Sigmoid colon (tissue), 3 donors: Measurements from ENCODE around the gene CYP2D6.

Experiments used
- CTCF ChIP-seq, 4 experiments: fragments of 450-650 bp in 3 of 4; fragments of 200-600 bp in 1 of 4; IDR thresholded peaks; one replicate each; pipeline ENCODE4 v1.5.1; 2016 to 2019; ENCODE audit warnings: antibody characterized with exemption in 4 of 4, mild to moderate bottlenecking in 3 of 4, moderate library complexity in 2 of 4
- POLR2A ChIP-seq, 2 donors: fragments of 450-650 bp; IDR thresholded peaks; one replicate each; pipeline ENCODE4 v1.6.1; 2016; ENCODE audit warnings: antibody characterized with exemption in 2 of 2, mild to moderate bottlenecking in 2 of 2, moderate library complexity in 2 of 2

- no peak for TF ChIP-seq CTCF (IDR thresholded peaks at IDR 0.05)
- no peak for TF ChIP-seq POLR2A (IDR thresholded peaks at IDR 0.05)
Measured at GRCh38 chr22:42116848-42117424, 13.7 kb downstream of the CYP2D6 start.
